CD4-positive, alpha-beta T cell treated with Interleukin-2 at 100 ng/mL for 4 hours (primary cell): ENCODE results near the gene DDI2.
"Not testable (repeated sequence)": the region's sequence is repeated elsewhere in the genome, so short reads cannot be mapped to it uniquely, and the experiment has no call there.

ENCODE experiments used
- DNase-seq: peaks from one replicate; pipeline ENCODE4 v3.0.0-alpha.2; 2020; ENCODE audit warnings: low spot score

The DDI2 gene

GRCh38 chr1:15636436-15636835 is 19.2 kb downstream of the DDI2 start:
- no peak for DNase-seq

GRCh38 chr1:15637826-15638225 is 20.6 kb downstream of the DDI2 start:
- no peak for DNase-seq

GRCh38 chr1:15639262-15639661 is 22.0 kb downstream of the DDI2 start:
- no peak for DNase-seq

- no peak for DNase-seq
Measured at GRCh38 chr1:15639931-15640330, 22.7 kb downstream of the DDI2 start.

GRCh38 chr1:15640667-15641066 is 23.4 kb downstream of the DDI2 start:
- no peak for DNase-seq

GRCh38 chr1:15649937-15650336 is 32.7 kb downstream of the DDI2 start:
- DNase-seq = no peak

- no peak for DNase-seq
Measured at GRCh38 chr1:15650433-15650832, 33.2 kb downstream of the DDI2 start.

GRCh38 chr1:15652130-15652529 is 34.9 kb downstream of the DDI2 start:
- not testable (repeated sequence) for DNase-seq

GRCh38 chr1:15654091-15654690 is 36.9 kb downstream of the DDI2 start:
- no peak for DNase-seq

- no peak for DNase-seq
Measured at GRCh38 chr1:15656464-15656863, 39.2 kb downstream of the DDI2 start.

- DNase-seq = no peak
Measured at GRCh38 chr1:15657021-15657420, 39.8 kb downstream of the DDI2 start.

- DNase-seq = no peak
Measured at GRCh38 chr1:15660151-15660550, 42.9 kb downstream of the DDI2 start.

- DNase-seq = no peak
Measured at GRCh38 chr1:15662477-15662876, 45.2 kb downstream of the DDI2 start.

- no peak for DNase-seq
Measured at GRCh38 chr1:15663925-15664324, 46.7 kb downstream of the DDI2 start.

- DNase-seq = no peak
Measured at GRCh38 chr1:15667362-15667761, 50.1 kb downstream of the DDI2 start.

GRCh38 chr1:15668089-15668754 is 51.0 kb downstream of the DDI2 start:
- no peak for DNase-seq

- DNase-seq = no peak
Measured at GRCh38 chr1:15669074-15669473, 51.8 kb downstream of the DDI2 start.

- no peak for DNase-seq
Measured at GRCh38 chr1:15669864-15670263, 52.6 kb downstream of the DDI2 start.

GRCh38 chr1:15671430-15671829 is 54.2 kb downstream of the DDI2 start:
- no peak for DNase-seq

- no peak for DNase-seq
Measured at GRCh38 chr1:15674386-15675159, 57.3 kb downstream of the DDI2 start.

- no peak for DNase-seq
Measured at GRCh38 chr1:15676010-15676409, 58.8 kb downstream of the DDI2 start.

- DNase-seq = no peak
Measured at GRCh38 chr1:15676688-15677661, 59.7 kb downstream of the DDI2 start.
